Activated CD8-positive, alpha-beta memory T cell treated with anti-CD3 and anti-CD28 coated beads, Interleukin-2, amount 10 ng/mL, durations not matched to agents 7 days and 5 days (primary cell): ENCODE measurements around the gene SELENOS. TPM values are rescaled to one million over a fixed set of nuclear protein-coding genes. Genes with fewer than 3 reads are reported as not detected.

Source experiments
- ATAC-seq: fragments of 150-1000 bp; cut with Tn5 transposase; one replicate; pipeline ENCODE4 v1.10.0; 2021; ENCODE audit warnings: moderate library complexity
- CTCF ChIA-PET: fragments of 350-600 bp; sonication (Branson Sonifier 250); formaldehyde crosslinking; loops from one replicate; lab custom pipeline; 2021; ENCODE audit warnings: antibody characterized with exemption; lab: Charles Lee
- DNase-seq: peaks from one replicate; pipeline ENCODE4 v3.0.0-alpha.2; 2020
- H3K27ac Mint-ChIP-seq: one replicate; pipeline ENCODE4 v1.8.0; 2021; ENCODE audit warnings: mild to moderate bottlenecking, mixed read lengths
- H3K27me3 Mint-ChIP-seq: one replicate; pipeline ENCODE4 v1.8.0; 2021; ENCODE audit warnings: mixed read lengths
- H3K36me3 Mint-ChIP-seq: one replicate; pipeline ENCODE4 v1.8.0; 2021; ENCODE audit warnings: mild to moderate bottlenecking, mixed read lengths
- H3K4me1 Mint-ChIP-seq: one replicate; pipeline ENCODE4 v1.8.0; 2021; ENCODE audit warnings: mixed read lengths
- H3K4me3 Mint-ChIP-seq: one replicate; pipeline ENCODE4 v1.8.0; 2021; ENCODE audit warnings: mild to moderate bottlenecking, moderate library complexity, mixed read lengths
- H3K9me3 Mint-ChIP-seq: one replicate; pipeline ENCODE4 v1.8.0; 2022; ENCODE audit warnings: low read depth, mixed read lengths
- total RNA-seq, 2 experiments: library from RNA; stranded (reverse); gene quantifications; one replicate each; pipeline ENCODE4 v1.2.3, GENCODE V29; 2021

Gene SELENOS
- total RNA-seq, 2 experiments from 2014 or later = 33.1 to 49.0 TPM

- Mint-ChIP-seq H3K9me3 (no peaks in the 10 kb centered on the region), H3K4me3 (no peak overlapping the region), H3K27me3 (no peaks in the 10 kb centered on the region), H3K4me1 (peaks cover 22% of the 10 kb centered on the region), H3K36me3 (peaks cover 44% of the 10 kb centered on the region), H3K27ac (no peak overlapping the region)
- ATAC-seq (no peak), DNase-seq (no peak)
- CTCF ChIA-PET = interaction anchor here (1.5 kb wide), 1 partner anchor 20 kb away, joined by 3 read pairs; no protein-coding TSS in a partner anchor
These were observed 2.7 kb upstream of the SELENOS start for GRCh38 chr15:101280007-101280406.

GRCh38 chr15:101277943-101278564, 769 bp upstream of the SELENOS start:
- Mint-ChIP-seq H3K4me1 (peaks cover 30% of the 10 kb centered on the region), H3K4me3 (peak overlapping the region; percentile 100), H3K27me3 (no peaks in the 10 kb centered on the region), H3K36me3 (peaks cover 49% of the 10 kb centered on the region), H3K27ac (peak overlapping the region; percentile 25), H3K9me3 (no peaks in the 10 kb centered on the region)
- CTCF ChIA-PET = interaction anchor here (1.1 to 1.8 kb wide), 2 partner anchors 10 to 14 kb away, joined by 3 to 17 read pairs; no protein-coding TSS in a partner anchor
- DNase-seq (no peak), ATAC-seq (no peak)

GRCh38 chr15:101276501-101277037, 716 bp downstream of the SELENOS start:
- peak; percentile 55 for ATAC-seq
- peaks cover 30% of the 10 kb centered on the region for H3K4me1 Mint-ChIP-seq
- H3K27me3 Mint-ChIP-seq = no peaks in the 10 kb centered on the region
- H3K36me3 Mint-ChIP-seq = peaks cover 50% of the 10 kb centered on the region
- H3K9me3 Mint-ChIP-seq = no peaks in the 10 kb centered on the region
- peak overlapping the region; percentile 100 for H3K4me3 Mint-ChIP-seq
- peak; percentile 81 for DNase-seq
- CTCF ChIA-PET = interaction anchor here (1.0 to 4.5 kb wide), 14 partner anchors 9 to 387 kb away, joined by 3 to 41 read pairs (median 4); partner anchors contain the start of genes CHSY1 and SNRPA1
- H3K27ac Mint-ChIP-seq = peak overlapping the region; percentile 99

GRCh38 chr15:101275018-101275417, 2.3 kb downstream of the SELENOS start:
- Mint-ChIP-seq H3K36me3 (peaks cover 49% of the 10 kb centered on the region), H3K4me3 (peak overlapping the region; percentile 100)
- no peak for ATAC-seq

GRCh38 chr15:101273534-101273933, 3.8 kb downstream of the SELENOS start:
- CTCF ChIA-PET = interaction anchor here (1.2 to 4.5 kb wide), 5 partner anchors 15 to 265 kb away, joined by 3 to 41 read pairs (median 16); no protein-coding TSS in a partner anchor
- Mint-ChIP-seq H3K9me3 (no peaks in the 10 kb centered on the region), H3K27me3 (no peaks in the 10 kb centered on the region), H3K27ac (peak overlapping the region; percentile 12), H3K4me3 (no peak overlapping the region), H3K4me1 (peaks cover 35% of the 10 kb centered on the region), H3K36me3 (peaks cover 48% of the 10 kb centered on the region)
- DNase-seq (peak; percentile 11), ATAC-seq (no peak)

More at GRCh38 chr15:101275018-101275417, 2.3 kb downstream of the SELENOS start:
- Mint-ChIP-seq H3K27ac (peak overlapping the region; percentile 49), H3K27me3 (no peaks in the 10 kb centered on the region), H3K9me3 (no peaks in the 10 kb centered on the region), H3K4me1 (peaks cover 30% of the 10 kb centered on the region)
- CTCF ChIA-PET = interaction anchor here (0.7 to 4.5 kb wide), 6 partner anchors 11 to 367 kb away, joined by 3 to 41 read pairs (median 13); no protein-coding TSS in a partner anchor
- no peak for DNase-seq

GRCh38 chr15:101272584-101272983, 4.7 kb downstream of the SELENOS start:
- H3K9me3 Mint-ChIP-seq = no peaks in the 10 kb centered on the region
- CTCF ChIA-PET = interaction anchor here (0.9 to 4.5 kb wide), 5 partner anchors 15 to 265 kb away, joined by 3 to 41 read pairs (median 16); no protein-coding TSS in a partner anchor
- no peak overlapping the region for H3K4me3 Mint-ChIP-seq
- DNase-seq (no peak), ATAC-seq (no peak)
- peaks cover 48% of the 10 kb centered on the region for H3K36me3 Mint-ChIP-seq
- H3K27ac Mint-ChIP-seq = no peak overlapping the region
- no peaks in the 10 kb centered on the region for H3K27me3 Mint-ChIP-seq
- peaks cover 30% of the 10 kb centered on the region for H3K4me1 Mint-ChIP-seq

GRCh38 chr15:101269479-101270223, 7.6 kb downstream of the SELENOS start:
- H3K27ac Mint-ChIP-seq = no peak overlapping the region
- no peaks in the 10 kb centered on the region for H3K9me3 Mint-ChIP-seq
- CTCF ChIA-PET = interaction anchor here (0.7 to 1.7 kb wide), 7 partner anchors 9 to 262 kb away, joined by 3 to 5 read pairs (median 3); no protein-coding TSS in a partner anchor
- no peak for DNase-seq
- H3K36me3 Mint-ChIP-seq = peaks cover 38% of the 10 kb centered on the region
- H3K4me3 Mint-ChIP-seq = no peak overlapping the region
- H3K4me1 Mint-ChIP-seq = peaks cover 17% of the 10 kb centered on the region
- H3K27me3 Mint-ChIP-seq = no peaks in the 10 kb centered on the region
- ATAC-seq = no peak

- no peak for DNase-seq
- H3K4me1 Mint-ChIP-seq = peaks cover 13% of the 10 kb centered on the region
- no peak overlapping the region for H3K27ac Mint-ChIP-seq
- no peaks in the 10 kb centered on the region for H3K9me3 Mint-ChIP-seq
- ATAC-seq = no peak
- H3K27me3 Mint-ChIP-seq = no peaks in the 10 kb centered on the region
- H3K4me3 Mint-ChIP-seq = no peak overlapping the region
- H3K36me3 Mint-ChIP-seq = peaks cover 19% of the 10 kb centered on the region
- CTCF ChIA-PET = interaction anchor here (0.7 to 2.9 kb wide), 10 partner anchors 9 to 259 kb away, joined by 3 to 12 read pairs (median 4); no protein-coding TSS in a partner anchor
These were observed 9.8 kb downstream of the SELENOS start for GRCh38 chr15:101267320-101268104.

- no peaks in the 10 kb centered on the region for H3K27me3 Mint-ChIP-seq
- ATAC-seq = no peak
These were observed 10.5 kb downstream of the SELENOS start for GRCh38 chr15:101266787-101267186.

GRCh38 chr15:101266034-101266433, 11.3 kb downstream of the SELENOS start:
- H3K9me3 Mint-ChIP-seq = no peaks in the 10 kb centered on the region
- peaks cover 9% of the 10 kb centered on the region for H3K36me3 Mint-ChIP-seq
- ATAC-seq = no peak
- no peaks in the 10 kb centered on the region for H3K27me3 Mint-ChIP-seq
- CTCF ChIA-PET = interaction anchor here (1.6 kb wide), 1 partner anchor 10 kb away, joined by 4 read pairs; no protein-coding TSS in a partner anchor
- peaks cover 13% of the 10 kb centered on the region for H3K4me1 Mint-ChIP-seq
- no peak overlapping the region for H3K4me3 Mint-ChIP-seq
- no peak for DNase-seq
- no peak overlapping the region for H3K27ac Mint-ChIP-seq

More at GRCh38 chr15:101266787-101267186, 10.5 kb downstream of the SELENOS start:
- peaks cover 16% of the 10 kb centered on the region for H3K36me3 Mint-ChIP-seq
- peaks cover 13% of the 10 kb centered on the region for H3K4me1 Mint-ChIP-seq
- no peak overlapping the region for H3K4me3 Mint-ChIP-seq
- H3K9me3 Mint-ChIP-seq = no peaks in the 10 kb centered on the region
- CTCF ChIA-PET = interaction anchor here (1.1 to 2.9 kb wide), 7 partner anchors 9 to 259 kb away, joined by 3 to 12 read pairs (median 6); no protein-coding TSS in a partner anchor
- DNase-seq = no peak
- no peak overlapping the region for H3K27ac Mint-ChIP-seq

- peaks cover 5% of the 10 kb centered on the region for H3K36me3 Mint-ChIP-seq
- no peaks in the 10 kb centered on the region for H3K9me3 Mint-ChIP-seq
- no peak overlapping the region for H3K4me3 Mint-ChIP-seq
- DNase-seq (no peak), ATAC-seq (no peak)
- CTCF ChIA-PET = interaction anchor here (0.6 to 1.0 kb wide), 2 partner anchors 13 to 250 kb away, joined by 3 read pairs; partner anchors contain the start of gene CHSY1
- H3K4me1 Mint-ChIP-seq = peaks cover 13% of the 10 kb centered on the region
- peaks cover 6% of the 10 kb centered on the region for H3K27me3 Mint-ChIP-seq
- H3K27ac Mint-ChIP-seq = no peak overlapping the region
These were observed 12.2 kb downstream of the SELENOS start for GRCh38 chr15:101264911-101265641.

- H3K9me3 Mint-ChIP-seq = no peaks in the 10 kb centered on the region
- no peak overlapping the region for H3K4me3 Mint-ChIP-seq
- peaks cover 11% of the 10 kb centered on the region for H3K4me1 Mint-ChIP-seq
- peaks cover 14% of the 10 kb centered on the region for H3K27me3 Mint-ChIP-seq
- DNase-seq = no peak
- ATAC-seq = no peak
- H3K27ac Mint-ChIP-seq = no peak overlapping the region
- H3K36me3 Mint-ChIP-seq = no peaks in the 10 kb centered on the region
- CTCF ChIA-PET = interaction anchor here (1.0 kb wide), 1 partner anchor 249 kb away, joined by 3 read pairs; no protein-coding TSS in a partner anchor
These were observed 13.3 kb downstream of the SELENOS start for GRCh38 chr15:101264011-101264410.
